GM12891 (cell line): Measurements from ENCODE around the gene FSHR.

Experiments used
- PAX5 ChIP-seq: IDR thresholded peaks from 2 replicates; pipeline ENCODE4 v1.6.1; 2011; ENCODE audit warnings: low read length, moderate library complexity, mild to moderate bottlenecking; ENCODE audit not compliant: insufficient read depth, severe bottlenecking
- POLR2A ChIP-seq: IDR thresholded peaks from 2 replicates; pipeline ENCODE4 v1.6.1; 2011; ENCODE audit warnings: low read depth, low read length, control low read depth
- POLR2AphosphoS5 ChIP-seq: IDR thresholded peaks from 2 replicates; pipeline ENCODE4 v1.6.1; 2011; ENCODE audit warnings: low read depth, low read length, control low read depth
- POU2F2 ChIP-seq: IDR thresholded peaks from 2 replicates; pipeline ENCODE4 v1.6.1; 2011; ENCODE audit warnings: low read depth, mild to moderate bottlenecking, control low read depth, low read length, moderate library complexity
- TAF1 ChIP-seq: IDR thresholded peaks from 2 replicates; pipeline ENCODE4 v1.6.1; 2011; ENCODE audit warnings: low read depth, low read length, control low read depth

- TF ChIP-seq POLR2A (no peak), POLR2AphosphoS5 (no peak), PAX5 (no peak), POU2F2 (no peak), TAF1 (no peak)
Measured at GRCh38 chr2:49164729-49165128, 10.4 kb upstream of the FSHR start.
